Activated T-helper 1 cell treated with anti-CD3 and anti-CD28 coated beads, Interleukin-12 subunit alpha, Interleukin-12 subunit beta, Interleukin-2, Interleukin-4 antibody, amounts not matched to agents 30 ng/mL and 10 ng/mL and 1 ng/mL, durations not matched to agents 14 hours and 24 hours and 36 hours (primary cell): Measurements from ENCODE around the gene MAML2. TPM values are rescaled to one million over a fixed set of nuclear protein-coding genes. Genes with fewer than 3 reads are reported as not detected.

Experiments used
- DNase-seq: peaks from one replicate; pipeline ENCODE4 v3.0.0; 2021; ENCODE audit warnings: low spot score
- H3K27ac Mint-ChIP-seq: one replicate; pipeline ENCODE4 v1.8.0; 2021; ENCODE audit warnings: mild to moderate bottlenecking, mixed read lengths
- H3K27me3 Mint-ChIP-seq: one replicate; pipeline ENCODE4 v1.8.0; 2022; ENCODE audit warnings: mild to moderate bottlenecking, moderate library complexity, mixed read lengths; ENCODE audit not compliant: insufficient read depth
- H3K36me3 Mint-ChIP-seq: one replicate; pipeline ENCODE4 v1.8.0; 2021; ENCODE audit warnings: low read depth, mixed read lengths
- H3K4me1 Mint-ChIP-seq: one replicate; pipeline ENCODE4 v1.8.0; 2021; ENCODE audit warnings: low read depth, mixed read lengths
- H3K4me3 Mint-ChIP-seq: one replicate; pipeline ENCODE4 v1.8.0; 2021; ENCODE audit warnings: mild to moderate bottlenecking, moderate library complexity, mixed read lengths
- H3K9me3 Mint-ChIP-seq: one replicate; pipeline ENCODE4 v1.8.0; 2021; ENCODE audit warnings: mixed read lengths
- intact Hi-C: fragments of 100-400 bp; cut with micrococcal nuclease; formaldehyde crosslinking; loops from one replicate; pipeline ENCODE4 v1.15.1; 2024
- total RNA-seq: library from RNA; stranded (reverse); gene quantifications from 2 replicates; pipeline ENCODE4 v1.2.3, GENCODE V29; 2022

MAML2 gene
- total RNA-seq, 1 donor from 2014 or later = 10.0 TPM

DNA sequence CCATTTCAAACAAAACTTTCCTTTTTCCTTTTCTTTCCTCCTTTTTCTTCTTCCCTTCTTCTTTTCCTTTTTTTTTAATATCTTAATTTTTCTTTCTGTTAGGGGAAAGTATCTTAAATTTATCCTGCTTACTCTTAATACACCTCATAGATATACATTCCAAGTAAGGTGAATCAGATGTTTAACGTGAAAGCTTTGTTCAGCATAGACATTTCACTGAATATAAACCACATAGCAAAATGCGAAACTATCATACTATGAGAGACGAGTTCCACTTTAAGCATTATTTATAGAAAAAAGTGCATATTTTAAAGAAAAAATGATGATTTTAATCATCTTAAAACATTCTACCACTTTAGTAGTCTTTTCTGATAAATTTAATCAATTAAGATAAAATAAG, 281.3 kb downstream of the MAML2 start:
- H3K36me3 Mint-ChIP-seq = peaks cover 17% of the 10 kb centered on the region
- H3K27me3 Mint-ChIP-seq = no peaks in the 10 kb centered on the region
- DNase-seq = no peak
- peaks cover 53% of the 10 kb centered on the region for H3K4me1 Mint-ChIP-seq
- H3K27ac Mint-ChIP-seq = peak overlapping the region; percentile 61
- no peak overlapping the region for H3K4me3 Mint-ChIP-seq
- H3K9me3 Mint-ChIP-seq = no peaks in the 10 kb centered on the region
- intact Hi-C loops = loop anchor here (1.0 kb wide), 1 partner anchor 14 kb away; no protein-coding TSS in a partner anchor

DNA sequence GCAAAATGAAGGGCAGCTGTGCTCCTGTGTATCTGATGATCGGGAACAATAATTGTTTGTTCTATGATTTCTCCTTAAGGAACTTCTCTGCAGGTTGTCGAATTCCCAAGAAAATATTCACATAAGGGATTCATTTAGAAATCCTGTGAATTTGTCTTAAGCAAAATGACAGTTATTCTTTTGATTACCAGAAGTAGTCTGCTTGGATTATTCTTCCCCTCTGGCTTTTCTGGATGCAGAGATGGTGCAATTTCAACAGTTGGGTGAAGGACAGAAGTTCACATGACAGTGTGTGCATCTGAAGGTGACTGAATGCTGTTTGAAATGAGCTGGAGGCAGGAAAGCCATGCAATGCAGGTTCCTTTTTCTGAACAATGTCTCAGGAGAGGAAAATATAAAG, 281.9 kb downstream of the MAML2 start:
- H3K36me3 Mint-ChIP-seq = peaks cover 20% of the 10 kb centered on the region
- no peaks in the 10 kb centered on the region for H3K27me3 Mint-ChIP-seq
- no peak overlapping the region for H3K4me3 Mint-ChIP-seq
- intact Hi-C loops = no loop called here
- H3K27ac Mint-ChIP-seq = peak overlapping the region; percentile 62
- H3K9me3 Mint-ChIP-seq = no peaks in the 10 kb centered on the region
- no peak for DNase-seq
- peaks cover 53% of the 10 kb centered on the region for H3K4me1 Mint-ChIP-seq

DNA sequence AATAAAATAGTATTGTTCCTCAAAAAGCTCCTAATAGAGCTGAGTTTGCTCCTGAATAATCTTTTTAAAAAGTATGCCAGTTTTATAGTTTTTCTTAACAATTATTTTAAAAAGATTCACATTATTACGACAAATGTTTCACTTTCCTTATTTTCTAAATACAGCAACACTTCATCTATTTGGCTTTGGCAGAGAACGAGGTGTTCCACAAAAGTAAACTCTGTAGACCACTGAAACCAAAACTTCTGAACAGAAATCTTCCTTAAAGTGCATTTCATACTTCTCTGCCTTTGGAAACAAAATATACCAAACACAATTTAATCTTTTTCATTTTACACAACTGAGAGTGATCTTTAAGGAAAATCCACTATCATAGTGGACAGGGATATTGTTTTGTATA, 285.5 kb downstream of the MAML2 start:
- Mint-ChIP-seq H3K4me1 (peaks cover 58% of the 10 kb centered on the region), H3K27me3 (no peaks in the 10 kb centered on the region), H3K9me3 (no peaks in the 10 kb centered on the region), H3K4me3 (no peak overlapping the region), H3K36me3 (peaks cover 26% of the 10 kb centered on the region), H3K27ac (no peak overlapping the region)
- intact Hi-C loops = loop anchor here (2.0 to 10.0 kb wide), 2 partner anchors 177 to 367 kb away; no protein-coding TSS in a partner anchor
- no peak for DNase-seq

DNA sequence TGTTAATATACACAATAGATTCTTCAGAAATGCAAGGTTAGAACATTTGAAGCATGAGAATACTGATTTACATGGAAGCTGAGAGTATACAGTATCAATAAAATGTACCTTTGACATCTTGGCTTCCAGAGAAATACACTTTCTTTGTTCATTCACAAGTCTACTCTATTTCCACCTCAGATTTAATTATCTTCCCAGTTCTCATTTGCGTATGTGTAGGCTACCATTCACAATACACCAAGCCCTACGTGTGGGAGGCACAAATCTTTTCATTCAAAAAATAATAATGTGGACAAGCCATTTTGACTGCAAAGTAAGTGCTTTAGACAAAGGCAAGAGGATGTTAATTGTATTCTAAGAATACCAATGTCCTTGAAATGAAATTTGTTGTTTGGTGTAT, 286.4 kb downstream of the MAML2 start:
- Mint-ChIP-seq H3K4me3 (no peak overlapping the region), H3K27me3 (no peaks in the 10 kb centered on the region), H3K4me1 (peaks cover 58% of the 10 kb centered on the region), H3K9me3 (no peaks in the 10 kb centered on the region), H3K27ac (no peak overlapping the region), H3K36me3 (peaks cover 26% of the 10 kb centered on the region)
- DNase-seq = no peak
- intact Hi-C loops = loop anchor here (2.0 to 10.0 kb wide), 2 partner anchors 178 to 368 kb away; no protein-coding TSS in a partner anchor

DNA sequence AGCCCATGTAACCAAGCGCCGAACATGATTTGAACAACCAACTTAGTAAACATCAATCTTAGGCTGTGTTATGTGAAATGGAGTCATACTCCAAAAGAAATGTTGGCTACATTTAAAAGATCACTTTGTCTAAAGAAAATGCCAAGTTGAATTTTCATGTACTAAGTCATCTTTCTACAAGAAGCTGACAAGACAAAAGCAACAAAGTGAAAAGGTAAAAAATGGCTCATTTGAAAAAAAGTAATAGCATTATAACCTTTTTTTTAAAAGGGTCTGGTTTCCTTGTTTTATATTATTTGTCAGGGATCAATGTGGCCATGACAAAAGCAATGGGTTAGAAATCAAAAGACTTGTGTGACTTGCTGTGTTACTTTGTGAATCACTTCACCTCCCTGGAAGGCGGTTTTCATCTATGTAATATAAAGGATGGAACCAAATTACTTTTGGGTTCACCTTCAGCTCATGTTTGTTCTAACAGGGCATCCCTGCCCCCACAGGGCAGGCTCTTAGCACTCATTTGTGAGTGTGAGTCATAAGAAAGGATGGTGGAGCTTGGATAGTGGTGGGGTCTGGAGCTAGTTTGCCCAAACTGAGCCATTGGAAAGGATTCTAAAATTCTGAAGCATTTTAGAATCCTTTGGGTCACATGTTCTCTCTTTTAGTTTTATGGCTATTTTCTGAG, 287.1 kb downstream of the MAML2 start:
- Mint-ChIP-seq H3K27me3 (no peaks in the 10 kb centered on the region), H3K4me1 (peaks cover 54% of the 10 kb centered on the region), H3K27ac (no peak overlapping the region), H3K4me3 (no peak overlapping the region), H3K9me3 (no peaks in the 10 kb centered on the region), H3K36me3 (peaks cover 26% of the 10 kb centered on the region)
- DNase-seq = no peak
- intact Hi-C loops = loop anchor here (1.0 to 10.0 kb wide), 5 partner anchors 44 to 369 kb away; partner anchors contain the start of gene MAML2

DNA sequence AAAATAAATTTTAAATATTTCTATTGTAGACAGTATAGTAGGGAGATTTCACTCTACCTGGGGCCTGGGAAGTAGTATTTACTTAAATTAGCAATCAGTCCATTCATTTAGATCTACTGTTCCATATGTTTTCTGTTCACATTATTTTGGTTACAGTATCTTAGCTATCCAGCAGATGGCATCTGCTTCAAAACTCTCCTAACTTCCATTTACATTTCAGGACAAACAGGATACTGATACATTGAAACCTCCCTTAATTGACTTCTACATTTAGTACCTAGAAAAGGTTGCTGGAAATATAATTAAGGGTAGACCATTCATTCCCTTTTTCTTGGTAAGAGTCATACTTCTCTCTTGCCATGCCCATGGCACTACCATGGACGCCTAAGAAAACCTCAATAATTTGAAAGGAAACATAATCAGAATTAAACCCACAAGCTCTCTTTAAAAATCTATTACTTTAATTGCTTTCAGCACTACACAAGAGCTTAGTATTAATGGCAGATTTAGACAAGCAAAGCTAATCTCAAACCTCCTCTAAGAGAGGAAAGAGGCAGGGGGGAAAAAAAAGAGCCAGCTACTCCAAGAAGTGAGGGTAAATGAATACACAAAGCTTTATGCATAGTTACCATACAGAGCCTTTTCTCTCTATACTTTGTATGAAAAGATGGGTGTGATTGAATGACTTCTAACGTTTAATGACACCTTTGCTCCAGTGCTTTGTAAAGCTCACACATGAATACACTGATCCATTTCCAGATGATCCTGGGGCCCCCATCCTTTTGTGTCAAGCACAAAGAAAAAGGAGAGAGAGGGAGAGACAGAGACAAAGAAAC, 287.9 kb downstream of the MAML2 start:
- Mint-ChIP-seq H3K36me3 (peaks cover 21% of the 10 kb centered on the region), H3K9me3 (no peaks in the 10 kb centered on the region), H3K27me3 (no peaks in the 10 kb centered on the region), H3K4me3 (no peak overlapping the region), H3K27ac (no peak overlapping the region), H3K4me1 (peaks cover 60% of the 10 kb centered on the region)
- no peak for DNase-seq
- intact Hi-C loops = loop anchor here (1.0 to 10.0 kb wide), 5 partner anchors 43 to 370 kb away; partner anchors contain the start of gene MAML2

DNA sequence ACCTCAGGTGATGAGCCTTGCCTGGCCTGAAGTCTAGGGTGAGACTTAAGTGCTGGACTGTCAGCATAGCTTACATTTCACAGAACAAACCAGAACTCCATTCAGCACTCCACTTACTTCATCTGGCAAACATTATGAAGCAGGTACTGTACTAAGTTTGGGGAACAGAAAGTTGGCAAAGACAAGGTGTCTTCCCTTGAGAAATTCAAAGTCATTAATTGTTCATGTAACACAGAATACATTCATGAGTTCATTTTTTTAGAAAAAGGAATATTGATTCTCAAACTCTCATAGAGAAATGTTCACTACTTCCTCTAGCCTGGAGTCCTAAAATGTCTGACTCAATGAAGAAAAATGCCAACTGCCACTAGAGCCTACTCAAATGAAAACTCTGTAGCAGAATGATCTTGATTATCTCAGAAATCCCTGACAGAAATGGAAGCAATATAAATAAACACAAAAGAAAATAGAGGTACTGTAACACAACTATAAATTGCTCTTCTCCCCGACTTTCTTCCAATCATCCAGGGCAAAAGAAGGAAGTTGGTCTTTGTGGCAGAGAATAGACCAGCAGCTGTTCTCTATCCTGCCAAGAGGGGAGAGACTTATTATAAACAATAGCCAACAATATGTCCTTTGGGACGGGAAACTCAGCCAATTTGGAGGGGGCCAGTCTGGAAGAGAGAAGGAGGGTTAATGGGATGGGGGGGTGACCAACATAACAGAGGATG, 289.9 kb downstream of the MAML2 start:
- Mint-ChIP-seq H3K4me1 (peaks cover 60% of the 10 kb centered on the region), H3K27me3 (no peaks in the 10 kb centered on the region), H3K27ac (no peak overlapping the region), H3K36me3 (peaks cover 17% of the 10 kb centered on the region), H3K9me3 (no peaks in the 10 kb centered on the region), H3K4me3 (no peak overlapping the region)
- intact Hi-C loops = loop anchor here (10.0 kb wide), 1 partner anchor 372 kb away; no protein-coding TSS in a partner anchor
- no peak for DNase-seq

DNA sequence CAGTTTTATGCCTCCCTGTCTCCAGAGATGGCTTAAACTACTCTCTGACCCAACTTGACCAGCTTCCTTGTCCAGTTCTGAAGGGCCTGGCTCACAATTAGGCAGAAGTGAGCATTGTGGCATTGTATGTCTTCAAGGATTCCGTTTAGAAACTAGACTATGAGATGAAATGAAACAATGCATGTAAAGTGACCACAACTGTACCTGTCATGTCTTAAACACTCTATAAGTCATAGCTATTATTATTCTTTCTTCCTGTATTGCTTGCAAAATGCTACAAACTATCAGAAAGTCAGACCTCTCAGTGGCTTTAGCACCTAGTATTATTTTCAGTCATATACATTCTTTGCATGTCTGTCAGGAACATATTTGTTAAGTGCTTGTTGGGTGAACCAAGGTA, 291.2 kb downstream of the MAML2 start:
- Mint-ChIP-seq H3K4me1 (peaks cover 54% of the 10 kb centered on the region), H3K27ac (peak overlapping the region; percentile 12), H3K4me3 (no peak overlapping the region), H3K9me3 (no peaks in the 10 kb centered on the region), H3K27me3 (no peaks in the 10 kb centered on the region), H3K36me3 (peaks cover 12% of the 10 kb centered on the region)
- intact Hi-C loops = loop anchor here (10.0 kb wide), 1 partner anchor 373 kb away; no protein-coding TSS in a partner anchor
- DNase-seq = no peak

DNA sequence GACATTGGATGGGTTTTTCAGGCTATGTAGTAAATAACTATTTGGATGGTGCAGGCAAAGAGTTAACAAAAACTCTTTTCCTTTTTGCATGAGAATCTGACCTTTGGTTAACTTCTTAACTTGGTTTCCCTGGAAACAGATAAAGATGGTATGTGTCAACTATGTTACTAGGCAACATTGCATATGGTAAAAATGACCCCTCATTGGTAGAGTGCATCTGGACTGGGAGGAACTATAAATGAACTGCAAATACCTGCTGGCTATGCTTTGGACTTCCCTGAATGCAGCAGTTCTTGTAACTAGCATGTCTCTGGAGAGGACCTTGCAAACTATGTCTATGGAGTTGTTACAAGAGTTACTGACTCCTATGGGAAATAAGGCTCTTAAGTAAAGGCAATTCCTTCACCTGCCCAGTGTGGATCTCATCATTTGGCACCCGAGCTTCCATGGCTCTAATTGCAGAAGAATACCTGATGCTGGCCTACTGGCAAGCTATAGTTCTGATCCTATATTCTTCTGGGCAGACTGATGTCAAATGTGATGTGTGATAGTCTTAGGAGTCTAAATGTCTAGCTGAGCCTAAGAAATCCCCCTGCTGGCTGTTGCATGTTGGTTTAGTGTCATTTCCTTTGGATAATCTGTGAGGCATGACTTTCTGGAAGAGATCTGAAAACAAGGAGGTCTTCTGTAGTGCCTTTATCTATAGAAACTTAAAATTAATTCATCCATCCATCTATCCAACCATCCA, 292.4 kb downstream of the MAML2 start:
- intact Hi-C loops = loop anchor here (10.0 kb wide), 1 partner anchor 374 kb away; no protein-coding TSS in a partner anchor
- DNase-seq = no peak
- Mint-ChIP-seq H3K9me3 (no peaks in the 10 kb centered on the region), H3K4me1 (peaks cover 50% of the 10 kb centered on the region), H3K4me3 (no peak overlapping the region), H3K27ac (no peak overlapping the region), H3K27me3 (no peaks in the 10 kb centered on the region), H3K36me3 (peaks cover 11% of the 10 kb centered on the region)

DNA sequence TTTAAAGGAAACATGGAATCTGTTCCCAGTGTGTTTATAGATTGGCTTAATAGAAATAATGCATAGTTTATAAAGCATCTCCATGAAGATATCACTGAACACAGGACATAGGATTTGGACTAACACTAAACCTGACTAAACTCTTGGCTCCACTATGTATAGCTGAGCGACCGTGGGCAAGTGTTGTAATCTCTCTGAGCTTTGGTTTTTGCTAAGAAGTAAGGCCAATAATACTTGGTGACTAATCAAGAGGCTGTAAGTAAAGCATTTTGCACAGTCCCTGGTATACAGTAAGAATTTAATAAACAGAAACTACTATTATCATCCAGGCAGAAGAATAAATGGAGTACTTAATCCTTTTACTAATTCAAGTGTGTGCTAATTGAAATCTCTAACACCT, 293.6 kb downstream of the MAML2 start:
- H3K4me1 Mint-ChIP-seq = peaks cover 45% of the 10 kb centered on the region
- H3K4me3 Mint-ChIP-seq = no peak overlapping the region
- no peak for DNase-seq
- no peak overlapping the region for H3K27ac Mint-ChIP-seq
- intact Hi-C loops = no loop called here
- H3K9me3 Mint-ChIP-seq = no peaks in the 10 kb centered on the region
- H3K27me3 Mint-ChIP-seq = no peaks in the 10 kb centered on the region
- H3K36me3 Mint-ChIP-seq = peaks cover 10% of the 10 kb centered on the region

DNA sequence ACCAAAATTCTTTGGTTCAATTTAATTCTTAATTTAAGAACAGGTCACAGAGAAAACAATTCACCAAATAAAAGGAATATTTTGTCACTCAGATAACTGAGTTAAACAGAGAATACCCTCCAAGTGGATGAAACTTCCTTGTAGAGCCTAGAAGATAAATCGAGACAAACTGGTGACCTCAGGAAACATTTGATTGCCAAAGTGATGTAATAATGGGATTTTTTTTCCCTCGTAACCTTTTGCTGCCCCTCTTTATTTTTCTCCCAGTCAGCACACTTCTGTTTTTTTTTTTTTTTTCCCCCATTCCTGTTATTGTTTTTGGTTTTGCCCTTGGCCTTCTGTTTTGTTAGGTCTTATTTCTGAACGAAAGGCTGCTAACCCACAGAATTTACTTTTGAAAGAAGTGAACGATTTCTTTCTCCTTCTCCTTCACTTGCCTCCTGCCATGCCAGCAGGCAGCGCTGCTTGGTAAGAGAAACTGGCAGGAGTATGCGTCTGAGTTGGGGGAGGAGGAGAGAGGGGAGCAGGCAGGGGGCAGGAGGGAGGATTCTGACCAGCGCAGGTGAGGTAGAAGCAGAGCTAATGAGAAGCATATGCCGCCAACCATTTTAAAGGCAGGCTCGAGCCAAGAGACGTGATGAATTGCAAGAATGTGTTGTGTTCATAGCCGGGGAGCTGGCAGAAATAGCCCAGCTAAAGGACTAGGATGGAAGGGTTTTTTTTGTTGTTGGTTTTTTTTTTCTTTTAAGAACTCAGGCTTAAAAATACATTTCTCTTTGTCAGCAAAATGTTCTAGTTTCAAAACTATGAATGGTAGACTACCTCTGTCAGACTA, 297.2 kb downstream of the MAML2 start:
- peaks cover 21% of the 10 kb centered on the region for H3K4me1 Mint-ChIP-seq
- no peak overlapping the region for H3K27ac Mint-ChIP-seq
- intact Hi-C loops = no loop called here
- peaks cover 4% of the 10 kb centered on the region for H3K36me3 Mint-ChIP-seq
- H3K27me3 Mint-ChIP-seq = peaks cover 2% of the 10 kb centered on the region
- H3K4me3 Mint-ChIP-seq = no peak overlapping the region
- no peaks in the 10 kb centered on the region for H3K9me3 Mint-ChIP-seq
- DNase-seq = no peak
